WTC11 (cell line): ENCODE measurements around the gene RAB17. TPM values are rescaled to one million over a fixed set of nuclear protein-coding genes. Genes with fewer than 3 reads are reported as not detected.

Experiments
- ATAC-seq: fragments of 200-7000 bp; cut with Tn5 transposase; 2 replicates; pipeline ENCODE4 v1.10.0; 2021; ENCODE audit warnings: mild to moderate bottlenecking, moderate library complexity
- CTCF ChIA-PET: fragments of 300-600 bp; sonication (Branson Sonifier 250); formaldehyde crosslinking; loops from one replicate; lab custom pipeline; 2021; ENCODE audit warnings: antibody characterized with exemption; lab: Charles Lee
- POLR2A ChIA-PET: fragments of 350-600 bp; sonication (Branson Sonifier 250); formaldehyde crosslinking; loops from one replicate; lab custom pipeline; 2021; ENCODE audit warnings: antibody characterized with exemption; lab: Charles Lee
- DNase-seq: peaks from one replicate; pipeline ENCODE4 v3.0.0; 2021; ENCODE audit warnings: low spot score
- H3K27ac Mint-ChIP-seq: 2 replicates; pipeline ENCODE4 v1.8.0; 2021; ENCODE audit warnings: mixed read lengths
- H3K27me3 Mint-ChIP-seq: 2 replicates; pipeline ENCODE4 v1.8.0; 2021; ENCODE audit warnings: low read depth, mild to moderate bottlenecking, moderate library complexity, mixed read lengths
- H3K36me3 Mint-ChIP-seq: 2 replicates; pipeline ENCODE4 v1.8.0; 2021; ENCODE audit warnings: mixed read lengths
- H3K4me1 Mint-ChIP-seq: 2 replicates; pipeline ENCODE4 v1.8.0; 2022; ENCODE audit warnings: mixed read lengths
- H3K4me3 Mint-ChIP-seq: 2 replicates; pipeline ENCODE4 v1.8.0; 2021; ENCODE audit warnings: mild to moderate bottlenecking, moderate library complexity, mixed read lengths
- H3K9me3 Mint-ChIP-seq: 2 replicates; pipeline ENCODE4 v1.8.0; 2021; ENCODE audit warnings: mixed read lengths
- EMX1 ChIP-seq: fragments of 250-450 bp; sonication (Bioruptor Pico); IDR thresholded peaks from 2 replicates; pipeline ENCODE4 v1.8.0; 2021; ENCODE audit warnings: mild to moderate bottlenecking
- FOXP1 ChIP-seq: sonication (generic); formaldehyde crosslinking; IDR thresholded peaks from 2 replicates; pipeline ENCODE4 v1.8.0; 2022; ENCODE audit warnings: missing genetic modification reagents, mild to moderate bottlenecking, moderate library complexity, borderline replicate concordance
- HMGA2 ChIP-seq: fragments of 250-450 bp; sonication (Bioruptor Pico); IDR thresholded peaks from 2 replicates; pipeline ENCODE4 v1.4.0; 2021; ENCODE audit warnings: mild to moderate bottlenecking, moderate library complexity
- HMGXB4 ChIP-seq: sonication (generic); formaldehyde crosslinking; IDR thresholded peaks from 2 replicates; pipeline ENCODE4 v1.8.1; 2023; ENCODE audit warnings: mild to moderate bottlenecking, moderate library complexity, missing genetic modification reagents
- IRF2 ChIP-seq: sonication (generic); formaldehyde crosslinking; IDR thresholded peaks from 2 replicates; pipeline ENCODE4 v1.8.0; 2022; ENCODE audit warnings: low read depth, missing genetic modification reagents, borderline replicate concordance
- JAZF1 ChIP-seq: fragments of 250-450 bp; sonication (Bioruptor Pico); IDR thresholded peaks from 2 replicates; pipeline ENCODE4 v1.9.0; 2021; ENCODE audit warnings: moderate library complexity, mild to moderate bottlenecking, inconsistent platforms
- NR1H2 ChIP-seq: sonication (generic); formaldehyde crosslinking; IDR thresholded peaks from 2 replicates; pipeline ENCODE4 v1.9.0; 2021; ENCODE audit warnings: mild to moderate bottlenecking, moderate library complexity, missing genetic modification reagents
- RORB ChIP-seq: fragments of 250-450 bp; sonication (Bioruptor Pico); IDR thresholded peaks from 2 replicates; pipeline ENCODE4 v1.9.0; 2021; ENCODE audit warnings: mild to moderate bottlenecking
- SMAD3 ChIP-seq: sonication (generic); formaldehyde crosslinking; IDR thresholded peaks from 2 replicates; pipeline ENCODE4 v1.8.0; 2022; ENCODE audit warnings: missing genetic modification reagents, mild to moderate bottlenecking, borderline replicate concordance
- ZBTB21 ChIP-seq: sonication (generic); formaldehyde crosslinking; IDR thresholded peaks from 2 replicates; pipeline ENCODE4 v1.8.1; 2023; ENCODE audit warnings: mild to moderate bottlenecking, missing genetic modification reagents, borderline replicate concordance
- ZNF121 ChIP-seq: sonication (generic); formaldehyde crosslinking; IDR thresholded peaks from 2 replicates; pipeline ENCODE4 v1.8.0; 2023; ENCODE audit warnings: missing genetic modification reagents
- ZNF138 ChIP-seq: sonication (generic); formaldehyde crosslinking; conservative IDR thresholded peaks from 2 replicates; pipeline ENCODE4 v1.8.1; 2022; ENCODE audit warnings: mild to moderate bottlenecking, moderate library complexity, missing genetic modification reagents
- ZNF317 ChIP-seq: sonication (generic); formaldehyde crosslinking; IDR thresholded peaks from 2 replicates; pipeline ENCODE4 v1.8.1; 2023; ENCODE audit warnings: low read depth, mild to moderate bottlenecking, moderate library complexity, missing genetic modification reagents, borderline replicate concordance
- ZNF425 ChIP-seq: fragments of 250-450 bp; sonication (Bioruptor Pico); conservative IDR thresholded peaks from 2 replicates; pipeline ENCODE4 v1.9.0; 2021; ENCODE audit warnings: mild to moderate bottlenecking
- ZNF512 ChIP-seq: sonication (generic); formaldehyde crosslinking; IDR thresholded peaks from 2 replicates; pipeline ENCODE4 v1.8.1; 2022; ENCODE audit warnings: missing genetic modification reagents, borderline replicate concordance
- ZNF671 ChIP-seq: fragments of 250-450 bp; sonication (Bioruptor Pico); IDR thresholded peaks from 2 replicates; pipeline ENCODE4 v1.8.0; 2021; ENCODE audit warnings: mild to moderate bottlenecking
- total RNA-seq: library from RNA; stranded (reverse); gene quantifications from 3 replicates; pipeline ENCODE4 v1.2.3, GENCODE V29; 2021

RAB17 gene
- total RNA-seq, 1 experiment from 2014 or later, result 140 TPM

GRCh38 chr2:237529452-237530402 is 60.8 kb downstream of the RAB17 start (continued):
- no peak for TF ChIP-seq HMGXB4 (CRISPR knock-in tag)
- TF ChIP-seq FOXP1, result no peak
- no peak for TF ChIP-seq ZNF512 (CRISPR knock-in tag)
- TF ChIP-seq EMX1 (CRISPR knock-in tag), result no peak
- no peak for TF ChIP-seq NR1H2

- no peaks in the 10 kb centered on the region; the same call in 1 of the 2 replicates for H3K36me3 Mint-ChIP-seq
- CTCF ChIA-PET, result interaction anchor here (1.3 kb wide), 1 partner anchor 15 kb away, joined by 5 read pairs; no protein-coding TSS in a partner anchor
- DNase-seq (no peak), ATAC-seq (no peak)
- H3K27ac Mint-ChIP-seq, result no peak overlapping the region
- H3K27me3 Mint-ChIP-seq, result peaks cover 6% of the 10 kb centered on the region; the same call in 1 of the 2 replicates
- POLR2A ChIA-PET, result no interaction called here
- H3K4me3 Mint-ChIP-seq, result no peak overlapping the region
- H3K9me3 Mint-ChIP-seq, result no peaks in the 10 kb centered on the region
- H3K4me1 Mint-ChIP-seq, result peaks cover 11% of the 10 kb centered on the region
- TF ChIP-seq ZBTB21 (no peak), ZNF138 (CRISPR knock-in tag) (no peak), IRF2 (CRISPR knock-in tag) (no peak), ZNF317 (CRISPR knock-in tag) (no peak), ZNF425 (CRISPR knock-in tag) (no peak), SMAD3 (CRISPR knock-in tag) (no peak), HMGA2 (CRISPR knock-in tag) (no peak), RORB (no peak), HMGXB4 (CRISPR knock-in tag) (no peak), ZNF121 (CRISPR knock-in tag) (no peak), ZNF671 (CRISPR knock-in tag) (no peak), JAZF1 (CRISPR knock-in tag) (no peak)
Observed at GRCh38 chr2:237527766-237528165, 62.8 kb downstream of the RAB17 start.
